ENCODE results near the gene THEM4.

THEM4 gene

DNA sequence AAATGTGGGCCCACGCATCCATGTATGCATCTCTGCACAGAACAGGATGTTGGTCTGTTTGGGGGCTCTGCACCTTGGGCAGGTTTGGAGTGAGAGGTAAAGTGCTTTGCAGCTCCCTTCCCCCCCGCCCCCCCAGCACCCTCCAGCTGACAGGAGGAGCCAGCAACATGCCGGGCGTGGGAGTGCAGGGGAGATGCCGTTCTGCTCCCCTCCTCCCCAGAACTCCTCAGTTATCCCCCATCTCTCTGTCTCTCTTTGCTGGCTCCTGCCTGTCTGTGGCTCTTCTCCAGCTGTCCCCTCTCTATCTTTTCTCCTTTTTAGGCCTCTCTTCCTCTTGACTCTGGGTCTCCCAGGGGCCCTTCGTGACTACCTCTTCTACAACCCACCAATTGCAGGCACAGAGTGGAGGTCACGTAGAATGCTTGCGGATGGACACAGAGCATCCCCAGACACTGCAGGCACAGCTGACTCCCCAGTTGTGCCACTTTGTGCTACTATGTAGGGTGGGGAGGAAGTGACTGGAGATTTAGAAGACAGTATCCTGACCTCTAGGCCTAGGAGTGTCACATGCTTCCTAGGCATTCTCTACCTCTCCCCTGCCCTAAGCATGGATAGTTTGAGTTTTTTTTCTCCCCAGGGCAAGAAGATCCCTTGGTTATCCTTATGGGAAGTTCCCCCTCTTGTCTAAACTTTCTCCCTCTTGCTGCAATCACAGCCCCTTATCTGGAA is 76.0 kb downstream of the THEM4 start:
- DNase-seq = no peak

DNA sequence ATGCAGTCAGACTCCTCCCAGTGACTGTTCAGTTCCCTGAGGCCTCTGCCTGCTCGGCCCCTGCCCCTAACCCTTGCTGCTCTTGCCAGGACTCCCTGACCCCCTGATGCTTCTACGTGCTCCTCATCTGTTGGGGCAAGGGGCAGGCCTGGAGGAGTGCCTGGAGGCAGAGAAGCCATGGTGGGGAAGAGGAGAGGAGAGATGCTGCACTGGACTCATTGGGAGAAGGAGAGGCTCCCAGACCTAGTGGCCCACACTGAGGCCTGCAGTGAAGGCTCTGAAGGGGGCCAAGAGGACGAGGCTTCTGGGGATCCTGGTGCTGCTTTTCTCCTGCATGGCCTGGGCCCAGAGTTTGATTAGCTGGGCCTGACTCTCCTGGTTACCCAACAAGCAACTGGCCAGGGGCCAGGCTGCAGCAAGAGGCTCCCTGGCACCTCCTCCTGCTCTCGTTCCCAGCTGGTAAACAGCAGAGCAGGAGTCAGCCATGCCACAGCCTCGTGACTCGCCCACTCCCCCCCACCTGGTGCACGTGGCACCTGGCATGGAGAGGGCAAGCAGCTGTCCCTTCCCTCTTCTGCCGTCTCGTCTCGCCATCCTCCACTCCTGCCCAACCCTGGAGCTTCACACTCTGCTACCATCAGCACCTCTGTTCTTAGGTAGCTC is 76.9 kb downstream of the THEM4 start:
- DNase-seq = peak; percentile 39

DNA sequence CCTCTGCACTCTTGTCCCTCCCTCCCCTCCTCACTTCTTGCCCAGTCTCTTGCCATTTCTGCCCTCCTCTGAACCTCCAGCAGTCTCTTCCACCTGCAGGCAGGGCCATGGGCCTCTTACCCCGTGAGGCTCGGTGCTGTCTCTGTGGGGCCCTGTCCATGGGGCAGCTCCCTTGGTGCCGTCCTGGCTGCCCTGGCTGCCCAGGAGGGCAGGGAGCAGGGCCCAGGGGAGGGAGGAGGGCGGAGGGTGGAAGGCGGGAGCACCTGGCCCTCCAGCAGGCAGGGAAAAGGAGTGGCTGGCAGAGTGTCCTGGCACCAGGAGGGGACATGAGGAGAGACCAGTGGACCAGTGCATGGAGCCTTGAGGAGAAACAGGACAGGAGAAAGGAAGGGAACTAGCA is 77.7 kb downstream of the THEM4 start, which contains the start of gene RORC:
TSS of gene RORC (minus strand) at position 198 of the 400 bp plus-strand sequence. CDS start at position 160, 38 bp downstream.
- no peak for DNase-seq

DNA sequence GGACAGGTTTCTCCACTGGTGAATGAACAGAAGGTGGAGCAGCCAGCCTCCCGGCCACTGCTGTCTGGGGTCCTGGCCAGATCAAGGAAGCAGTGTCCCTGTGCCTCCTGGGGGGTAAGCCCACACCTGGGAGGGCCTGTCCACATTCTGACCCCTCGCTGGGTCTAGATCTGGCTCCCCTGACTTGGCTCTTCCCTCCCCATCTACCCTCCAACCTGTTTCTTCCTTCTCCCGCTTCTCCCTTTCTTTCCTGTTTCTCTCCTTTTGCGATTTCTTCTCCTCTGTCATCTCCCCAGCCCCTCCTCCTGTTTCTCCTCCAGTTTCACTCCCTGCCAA is 78.1 kb downstream of the THEM4 start:
- no peak for DNase-seq

DNA sequence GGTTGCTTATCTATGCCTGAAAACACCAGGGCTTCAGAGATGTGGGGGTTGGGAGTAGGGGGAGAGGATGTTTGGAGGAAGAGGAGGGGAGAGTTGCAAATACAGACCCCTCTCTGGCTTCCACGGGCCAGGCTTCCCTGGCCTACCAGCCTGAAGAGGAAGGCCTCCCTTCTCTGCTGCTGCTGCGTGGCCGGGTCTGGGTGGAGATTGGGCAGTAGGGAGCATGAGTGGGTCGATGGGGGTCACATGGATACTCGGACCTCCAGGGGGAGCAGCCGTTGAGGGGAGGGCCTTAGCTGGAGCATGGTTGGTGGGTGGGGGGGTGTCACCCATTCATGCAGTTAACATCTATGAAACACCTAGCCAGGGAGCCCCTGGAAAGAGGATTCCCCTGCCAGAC is 79.3 kb downstream of the THEM4 start:
- DNase-seq = no peak

DNA sequence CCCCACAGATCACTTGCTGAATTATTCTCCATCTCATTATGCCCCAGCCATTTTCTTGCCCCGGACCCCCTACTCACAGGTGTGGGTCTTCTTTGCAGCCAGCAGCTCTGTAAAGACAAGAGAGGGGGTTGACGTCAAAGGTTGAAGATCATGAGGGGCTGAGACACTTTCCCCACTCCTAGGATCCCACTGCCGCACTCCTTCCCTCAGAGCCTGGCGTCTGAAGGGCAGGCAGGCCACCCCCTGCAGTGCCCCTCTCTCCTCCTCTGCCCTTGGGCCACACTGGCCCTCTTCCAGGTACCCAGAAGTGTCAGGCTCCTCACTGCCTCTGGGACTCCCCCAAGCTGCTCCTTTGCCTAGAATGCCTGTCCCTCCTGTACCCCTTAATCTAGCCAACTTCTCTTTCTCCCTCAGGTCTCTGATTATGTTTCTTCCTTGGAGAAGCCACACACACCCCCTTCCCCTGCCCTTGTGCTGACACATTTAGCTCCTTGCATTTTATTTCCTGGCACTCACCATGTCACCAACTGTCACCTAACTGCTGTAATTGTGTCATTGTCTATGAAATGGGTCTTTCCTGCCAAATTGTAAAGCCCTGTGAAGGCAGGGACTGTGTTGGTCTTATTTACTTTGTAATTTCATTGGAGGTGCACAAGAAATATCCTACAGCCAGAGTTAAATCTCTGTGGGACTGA is 79.8 kb downstream of the THEM4 start:
- no peak for DNase-seq

DNA sequence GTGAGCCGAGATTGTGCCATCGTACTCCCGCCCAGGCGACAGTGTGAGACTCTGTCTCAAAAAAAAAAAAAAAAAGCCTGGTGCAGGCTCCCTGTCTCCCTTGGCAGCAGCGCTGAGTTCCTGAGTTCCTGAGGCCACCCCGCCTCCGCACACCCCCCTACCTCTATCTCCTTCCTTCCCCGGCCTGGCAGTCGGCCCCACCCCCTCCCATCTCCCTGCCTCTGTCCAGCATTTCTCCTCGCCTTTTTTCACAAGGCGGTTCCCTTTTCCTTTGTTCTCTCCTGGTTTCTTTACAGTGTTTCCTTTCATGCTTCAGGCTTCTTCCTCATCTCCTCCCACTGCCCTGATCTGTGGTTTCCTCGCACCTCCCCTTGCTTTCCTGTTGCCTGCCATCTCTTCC is 80.4 kb downstream of the THEM4 start:
- DNase-seq = no peak

DNA sequence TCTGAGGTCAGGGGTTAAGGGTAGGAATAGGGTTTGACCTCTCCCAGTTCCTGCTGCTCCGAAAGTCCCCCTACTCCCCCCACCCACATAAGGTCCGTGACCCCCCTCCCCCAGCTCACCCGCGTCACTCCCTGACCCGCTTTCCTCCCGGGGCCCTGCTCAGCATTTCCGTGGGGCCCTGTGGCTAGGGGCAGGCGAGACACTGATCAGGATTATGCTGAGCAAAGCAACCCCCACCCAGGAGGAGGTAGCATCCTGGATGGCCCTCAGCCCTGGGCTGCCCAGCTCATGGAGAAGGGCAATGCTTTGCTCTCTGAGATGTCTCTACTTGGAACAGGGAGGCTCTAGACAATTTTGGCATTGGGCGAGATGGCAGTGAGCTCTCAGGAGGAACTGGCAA is 81.5 kb downstream of the THEM4 start:
- no peak for DNase-seq

DNA sequence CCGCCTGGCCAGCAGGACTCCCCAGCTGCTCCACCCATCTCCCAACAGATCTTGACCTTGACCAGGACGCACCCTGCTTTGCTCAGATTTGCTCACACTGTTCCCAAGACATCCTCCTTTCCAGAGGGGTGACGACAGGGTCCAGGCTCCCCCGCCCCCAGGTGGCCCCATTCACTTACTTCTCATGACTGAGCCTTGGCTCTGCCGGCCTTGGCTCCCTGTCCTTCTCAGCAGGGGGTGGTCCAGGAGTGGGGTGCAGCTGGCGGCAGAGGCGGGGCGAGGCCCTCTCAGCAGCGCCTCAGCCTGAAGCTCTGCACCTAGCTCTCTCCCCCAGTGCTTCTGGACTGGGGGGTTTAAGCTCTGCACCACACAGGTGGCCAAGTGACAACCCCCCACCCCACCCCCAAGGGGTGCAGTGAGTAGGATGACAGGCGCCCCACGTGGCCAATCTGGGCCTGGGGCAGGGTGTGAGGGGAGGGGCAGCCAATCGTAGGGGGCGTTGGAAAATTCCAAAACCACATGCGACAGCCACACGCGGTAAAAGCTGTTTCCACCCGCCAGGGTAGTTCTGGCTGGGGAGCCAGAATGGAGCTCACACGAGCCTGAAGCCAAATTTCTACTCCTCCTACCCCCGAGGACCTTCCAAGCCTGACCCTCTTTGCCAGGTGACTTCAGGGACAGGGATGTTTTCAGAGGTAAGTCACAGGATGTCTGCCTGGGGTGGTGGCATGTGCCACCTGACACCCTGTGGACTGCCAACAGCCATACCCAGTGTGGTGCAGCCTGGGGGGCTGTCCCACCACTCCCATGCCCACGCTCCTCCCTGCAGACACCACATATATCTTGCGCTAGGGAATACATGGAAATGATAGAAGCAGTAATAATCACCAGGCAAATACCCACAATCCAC is 83.3 kb downstream of the THEM4 start:
- no peak for DNase-seq

DNA sequence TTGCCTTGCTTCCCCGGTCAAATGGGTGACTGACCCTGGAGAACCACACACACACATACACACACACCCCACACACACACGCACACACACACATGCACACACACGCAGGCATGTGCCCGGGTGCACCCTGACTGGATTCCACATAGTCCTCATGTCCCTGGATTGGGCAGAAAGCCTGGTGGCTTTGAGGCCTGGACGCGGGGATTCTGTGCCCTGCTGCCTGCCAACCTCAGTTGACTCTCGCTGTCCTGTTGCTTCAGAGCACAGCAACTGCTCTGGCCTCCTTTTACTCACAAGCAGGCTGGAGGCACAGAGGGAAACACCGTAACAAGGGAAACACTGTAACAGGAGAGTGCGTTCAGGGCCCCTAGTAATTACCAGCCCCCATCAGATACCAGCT is 84.1 kb downstream of the THEM4 start:
- no peak for DNase-seq
